ENCODE measurements around the gene TMEM121. TPM values are rescaled to one million over a fixed set of nuclear protein-coding genes. Genes with fewer than 3 reads are reported as not detected.

Gene TMEM121
- total RNA-seq, 3 donors from 2014 or later (not counting 1 experiment from before 2014, with no cell fraction given) = 0.54 to 0.80 TPM; not detected in 1

GRCh38 chr14:105495990-105496830 lies 30.2 kb upstream of the TMEM121 start:
- Histone ChIP-seq H3K36me3 (ENCODE audit: control insufficient read depth, insufficient read depth, low read length) (peaks cover 3% of the 10 kb centered on the region), H3K4me1 (ENCODE audit: control insufficient read depth, insufficient read depth, low read length) (peaks cover 10% of the 10 kb centered on the region), H3K27ac (ENCODE audit: low read length) (no peak overlapping the region), H3K4me3 (ENCODE audit: low read length) (no peak overlapping the region), H3K9me3 (ENCODE audit: control insufficient read depth, insufficient read depth, low read length) (no peaks in the 10 kb centered on the region), H3K27me3 (ENCODE audit: control insufficient read depth, insufficient read depth, low read length) (no peaks in the 10 kb centered on the region)
- Mint-ChIP-seq H3K9me3 (no peaks in the 10 kb centered on the region), H3K4me3 (no peak overlapping the region), H3K36me3 (no peaks in the 10 kb centered on the region), H3K27me3 (ENCODE audit: low read depth in 2 of 2) (no peaks in the 10 kb centered on the region), H3K27ac (peak overlapping the region in 1 of 2 donors; percentile 45), H3K4me1 (peaks cover 6 to 9% of the 10 kb centered on the region in 2 donors)
- intact Hi-C loops (cut with micrococcal nuclease) = no loop called here
- ATAC-seq = no peak
- DNase-seq = no peak
- no peak for TF ChIP-seq CTCF (IDR thresholded peaks at IDR 0.05)
- 95% methylated on average over 16 of the region's 18 CpGs for WGBS (ENCODE audit: insufficient coverage)

- no peak for TF ChIP-seq CTCF (IDR thresholded peaks at IDR 0.05)
- Histone ChIP-seq H3K4me1 (ENCODE audit: control insufficient read depth, insufficient read depth, low read length) (peaks cover 3% of the 10 kb centered on the region), H3K27me3 (ENCODE audit: control insufficient read depth, insufficient read depth, low read length) (no peaks in the 10 kb centered on the region), H3K36me3 (ENCODE audit: control insufficient read depth, insufficient read depth, low read length) (peaks cover 3% of the 10 kb centered on the region), H3K9me3 (ENCODE audit: control insufficient read depth, insufficient read depth, low read length) (no peaks in the 10 kb centered on the region), H3K4me3 (ENCODE audit: low read length) (no peak overlapping the region), H3K27ac (ENCODE audit: low read length) (no peak overlapping the region)
- Mint-ChIP-seq H3K27ac (peak overlapping the region; percentile 29 to 45), H3K9me3 (no peaks in the 10 kb centered on the region), H3K27me3 (ENCODE audit: low read depth in 2 of 2) (no peaks in the 10 kb centered on the region), H3K4me1 (peaks cover under 1 to 2% of the 10 kb centered on the region in 2 donors), H3K36me3 (no peaks in the 10 kb centered on the region), H3K4me3 (no peak overlapping the region)
- ATAC-seq (no peak), DNase-seq (peak in 1 of 2 donors; percentile 19)
- intact Hi-C loops (cut with micrococcal nuclease) = no loop called here
- WGBS (ENCODE audit: insufficient coverage) = 97% methylated on average over 32 of the region's 32 CpGs
Measured at GRCh38 chr14:105496831-105497591, 29.4 kb upstream of the TMEM121 start.

GRCh38 chr14:105497671-105498429 lies 28.5 kb upstream of the TMEM121 start:
- peaks cover 0 to 3% of the 10 kb centered on the region in 2 donors for H3K4me1 Mint-ChIP-seq
- DNase-seq (peak in 1 of 2 donors; percentile 8), ATAC-seq (no peak)
- peak overlapping the region; percentile 31 to 58 for H3K27ac Mint-ChIP-seq
- intact Hi-C loops (cut with micrococcal nuclease) = no loop called here
- WGBS (ENCODE audit: insufficient coverage) = 97% methylated on average over 31 of the region's 31 CpGs
- H3K4me3 ChIP-seq (ENCODE audit: low read length) = no peak overlapping the region
- H3K4me1 ChIP-seq (ENCODE audit: control insufficient read depth, insufficient read depth, low read length) = no peaks in the 10 kb centered on the region
- H3K27ac ChIP-seq (ENCODE audit: low read length) = no peak overlapping the region
- no peak for TF ChIP-seq CTCF (IDR thresholded peaks at IDR 0.05)
- peak overlapping the region; percentile 35 for H3K4me3 Mint-ChIP-seq
- H3K27me3 ChIP-seq (ENCODE audit: control insufficient read depth, insufficient read depth, low read length) = no peaks in the 10 kb centered on the region
- H3K9me3 Mint-ChIP-seq = no peaks in the 10 kb centered on the region
- no peaks in the 10 kb centered on the region for H3K9me3 ChIP-seq (ENCODE audit: control insufficient read depth, insufficient read depth, low read length)
- no peaks in the 10 kb centered on the region for H3K27me3 Mint-ChIP-seq (ENCODE audit: low read depth in 2 of 2)
- H3K36me3 Mint-ChIP-seq = no peaks in the 10 kb centered on the region
- peaks cover 3% of the 10 kb centered on the region for H3K36me3 ChIP-seq (ENCODE audit: control insufficient read depth, insufficient read depth, low read length)

All from natural killer cell (primary cell).